ENCODE measurements around the gene PDSS2.

DNA sequence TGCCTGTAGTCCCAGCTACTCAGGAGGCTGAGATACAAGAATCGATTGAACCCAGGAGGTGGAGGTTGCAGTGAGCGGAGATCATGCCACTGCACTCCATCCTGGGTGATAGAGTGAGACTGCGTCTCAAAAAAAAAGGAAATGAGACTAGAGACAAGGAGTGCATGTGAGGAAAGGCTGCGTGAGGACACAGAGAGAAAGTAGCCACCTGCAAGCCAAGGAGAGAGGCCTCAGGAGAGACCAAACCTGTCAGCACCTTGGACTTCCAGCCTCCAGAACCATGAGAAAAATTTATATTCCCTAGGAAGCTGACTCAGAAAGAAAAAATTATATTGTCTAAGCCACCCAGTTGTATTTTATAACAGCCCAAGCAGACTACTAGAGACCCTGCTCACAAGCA lies 336.6 kb downstream of the PDSS2 start:
- TF ChIP-seq, protein P1, sequence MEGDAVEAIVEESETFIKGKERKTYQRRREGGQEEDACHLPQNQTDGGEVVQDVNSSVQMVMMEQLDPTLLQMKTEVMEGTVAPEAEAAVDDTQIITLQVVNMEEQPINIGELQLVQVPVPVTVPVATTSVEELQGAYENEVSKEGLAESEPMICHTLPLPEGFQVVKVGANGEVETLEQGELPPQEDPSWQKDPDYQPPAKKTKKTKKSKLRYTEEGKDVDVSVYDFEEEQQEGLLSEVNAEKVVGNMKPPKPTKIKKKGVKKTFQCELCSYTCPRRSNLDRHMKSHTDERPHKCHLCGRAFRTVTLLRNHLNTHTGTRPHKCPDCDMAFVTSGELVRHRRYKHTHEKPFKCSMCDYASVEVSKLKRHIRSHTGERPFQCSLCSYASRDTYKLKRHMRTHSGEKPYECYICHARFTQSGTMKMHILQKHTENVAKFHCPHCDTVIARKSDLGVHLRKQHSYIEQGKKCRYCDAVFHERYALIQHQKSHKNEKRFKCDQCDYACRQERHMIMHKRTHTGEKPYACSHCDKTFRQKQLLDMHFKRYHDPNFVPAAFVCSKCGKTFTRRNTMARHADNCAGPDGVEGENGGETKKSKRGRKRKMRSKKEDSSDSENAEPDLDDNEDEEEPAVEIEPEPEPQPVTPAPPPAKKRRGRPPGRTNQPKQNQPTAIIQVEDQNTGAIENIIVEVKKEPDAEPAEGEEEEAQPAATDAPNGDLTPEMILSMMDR (IDR thresholded peaks at IDR 0.05; ENCODE audit: borderline replicate concordance, extremely low read depth, low read length, poor library complexity, severe bottlenecking) = no peak
- TF ChIP-seq EZH2 (IDR thresholded peaks at IDR 0.05; ENCODE audit: borderline replicate concordance, low read depth, low read length, severe bottlenecking) = no peak
